GM21423 (cell line): ENCODE data around the gene ARSH.
A peak's percentile ranks its signal among the peaks of the same experiment; 100 is the strongest.
"Not testable (repeated sequence)": the region's sequence is repeated elsewhere in the genome, so short reads cannot be mapped to it uniquely, and the experiment has no call there.

Experiments used
- ATAC-seq: cut with Tn5 transposase; IDR thresholded peaks from one replicate; pipeline ENCODE4 v1.9.1; 2021; ENCODE audit warnings: mild to moderate bottlenecking, moderate library complexity; ENCODE audit not compliant: unreplicated experiment

Gene ARSH

DNA sequence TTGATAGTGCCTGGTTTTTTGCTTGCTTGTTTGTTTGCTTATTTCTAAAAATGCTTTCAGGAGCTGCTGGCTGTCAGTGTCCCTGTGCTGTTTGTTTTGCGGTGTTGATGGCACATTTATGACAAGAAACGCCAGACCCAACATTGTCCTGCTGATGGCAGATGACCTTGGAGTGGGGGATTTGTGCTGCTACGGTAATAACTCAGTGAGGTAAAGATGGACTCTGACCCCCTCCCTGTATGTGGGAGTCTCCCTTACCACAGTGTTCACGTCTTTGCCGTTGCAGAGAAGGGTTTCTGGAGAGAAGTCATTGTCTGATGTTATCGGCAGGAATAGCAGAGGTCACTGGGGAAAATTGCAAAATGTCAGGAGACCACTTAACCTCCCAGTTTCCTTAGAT, at the start of gene ARSH:
TSS of gene ARSH (plus strand) at position 52 of the 400 bp plus-strand sequence. CDS start at position 119, 67 bp downstream.
- no peak for ATAC-seq

GRCh38 chrX:2958199-2958598, 48.1 kb upstream of the ARSH start:
- no peak for ATAC-seq

DNA sequence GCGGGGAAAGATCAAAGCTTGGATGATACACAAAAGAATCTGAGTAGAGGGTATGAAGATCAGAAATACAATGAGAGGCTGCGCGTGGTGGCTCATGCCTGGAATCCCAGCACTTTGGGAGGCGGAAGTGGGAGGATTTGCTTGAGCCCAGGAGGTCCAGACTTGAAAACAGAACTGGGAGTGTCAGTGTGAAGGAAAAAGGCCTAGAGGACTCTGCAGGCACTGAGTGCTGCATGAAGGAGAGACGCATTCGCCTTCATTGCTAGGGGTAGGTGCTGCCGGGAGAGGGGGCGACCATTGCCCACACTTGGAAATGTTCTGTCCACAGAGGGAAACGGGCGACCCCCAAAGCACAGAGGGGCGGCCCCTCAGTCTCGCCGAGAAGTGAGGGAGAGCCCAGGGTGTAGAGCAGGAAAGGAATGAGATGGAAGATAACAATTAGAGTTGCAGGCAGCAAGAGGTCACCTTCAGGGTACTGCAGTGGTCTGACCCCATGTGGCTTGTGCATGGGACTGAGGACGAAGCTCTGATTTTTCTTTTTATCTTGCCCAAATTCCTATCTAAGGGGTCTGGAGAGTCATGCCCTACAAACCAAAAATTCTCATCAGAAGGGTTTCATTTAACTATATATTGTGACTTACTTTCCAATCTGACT, 45.4 kb upstream of the ARSH start:
- ATAC-seq = no peak

DNA sequence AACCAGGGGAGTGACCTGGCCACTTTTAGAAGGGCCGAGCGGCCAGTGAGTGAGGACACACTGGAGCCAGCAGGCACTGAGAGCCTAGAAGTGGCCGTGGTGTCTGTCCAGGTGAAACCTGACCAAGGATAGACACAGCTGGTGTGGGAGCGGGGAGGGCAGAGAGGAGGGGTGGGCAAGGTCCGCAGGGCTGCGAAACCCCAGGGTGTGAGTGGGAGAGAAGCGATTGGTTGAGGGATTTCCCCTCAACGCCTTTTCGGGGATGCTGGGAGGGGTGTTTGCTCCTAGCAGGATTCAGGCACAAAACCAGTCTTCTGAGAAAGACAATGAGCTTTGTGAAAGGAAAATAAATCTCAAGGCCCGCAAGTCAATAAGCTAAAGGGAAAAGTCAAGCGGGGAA, 44.0 kb upstream of the ARSH start:
- ATAC-seq = no peak

- ATAC-seq = not testable (repeated sequence)
Measured at GRCh38 chrX:2963449-2963848, 42.9 kb upstream of the ARSH start.

- not testable (repeated sequence) for ATAC-seq
Measured at GRCh38 chrX:2963992-2964794, 42.2 kb upstream of the ARSH start.

DNA sequence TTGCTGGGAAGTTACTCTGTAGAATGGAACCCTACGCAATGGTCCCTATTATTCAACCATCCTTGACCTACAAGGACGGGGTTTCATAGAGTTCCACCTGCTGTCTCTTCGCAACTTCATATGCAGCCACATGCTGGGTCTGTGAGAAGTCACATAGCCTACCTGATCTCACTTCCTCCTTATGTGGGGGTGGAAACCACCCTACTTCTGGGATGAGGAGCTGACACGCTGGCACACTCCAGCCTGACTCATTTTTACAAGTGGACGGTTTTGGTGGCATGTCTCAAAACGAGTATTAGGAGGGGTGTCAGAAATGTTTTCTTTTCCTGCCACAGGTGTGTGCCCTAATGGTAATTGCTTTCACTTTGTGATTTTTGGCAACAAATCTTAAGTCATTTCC, 40.4 kb upstream of the ARSH start:
- peak; percentile 78 for ATAC-seq

GRCh38 chrX:2967012-2967411, 39.3 kb upstream of the ARSH start:
- ATAC-seq = no peak

DNA sequence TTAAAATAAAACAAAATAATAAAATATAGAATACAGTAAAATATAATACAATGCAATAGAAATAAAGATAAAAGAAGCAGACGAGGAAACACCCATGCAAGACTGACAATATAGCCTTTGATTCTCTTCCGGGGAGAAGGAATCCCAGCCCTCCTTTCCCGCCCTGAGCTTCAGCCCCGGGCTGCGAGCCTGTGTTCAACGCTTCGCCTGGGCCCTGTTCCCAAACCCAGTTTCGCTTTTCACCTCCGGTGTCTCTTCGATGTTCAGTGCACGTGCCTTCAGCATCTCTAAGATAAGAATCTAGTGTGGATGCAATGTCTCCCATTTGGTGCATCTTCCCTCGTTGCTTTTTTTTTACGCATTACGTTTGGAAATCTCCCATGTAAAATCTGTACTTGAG, 38.8 kb upstream of the ARSH start:
- no peak for ATAC-seq

GRCh38 chrX:2967998-2968909, 38.1 kb upstream of the ARSH start:
- ATAC-seq = peak; percentile 63

DNA sequence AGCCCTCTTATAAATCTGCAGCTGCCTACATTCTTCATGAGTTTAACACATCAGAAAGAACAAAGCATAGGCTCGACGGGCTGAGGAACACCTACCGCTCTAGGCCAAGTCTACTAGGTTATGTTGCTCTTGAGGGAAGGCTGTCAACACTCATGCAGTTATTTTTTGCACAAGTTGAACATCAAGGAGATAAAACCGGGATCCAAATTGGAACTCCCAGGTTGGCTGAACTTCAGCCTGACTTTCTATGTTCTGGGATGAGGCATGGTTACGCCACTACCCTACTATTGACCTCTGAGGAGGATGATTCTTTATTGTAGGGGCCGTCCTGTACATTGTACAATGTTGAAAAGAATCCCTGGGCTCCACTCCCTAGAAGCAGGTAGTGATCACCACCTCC, 37.3 kb upstream of the ARSH start:
- ATAC-seq = no peak

GRCh38 chrX:2972391-2972790, 34.0 kb upstream of the ARSH start:
- ATAC-seq = no peak

GRCh38 chrX:2974961-2975360, 31.4 kb upstream of the ARSH start:
- ATAC-seq = no peak

DNA sequence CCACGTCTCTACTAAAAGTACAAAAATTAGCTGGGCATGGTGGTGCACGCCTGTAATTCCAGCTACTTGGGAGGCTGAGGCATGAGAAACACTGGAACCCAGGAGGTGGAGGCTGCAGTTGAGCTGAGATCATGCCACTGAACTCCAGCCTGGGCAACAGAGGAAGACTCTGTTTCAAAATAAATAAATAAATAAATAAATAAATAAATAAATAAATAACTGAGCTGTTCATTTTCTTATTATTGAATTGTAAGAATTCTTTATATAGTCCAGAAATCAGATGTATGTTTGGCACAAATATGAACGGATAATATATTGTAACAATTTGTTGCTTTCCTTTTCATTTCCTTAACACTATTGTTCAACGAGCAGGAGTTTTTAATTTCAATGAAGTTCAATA, 27.7 kb upstream of the ARSH start:
- not testable (repeated sequence) for ATAC-seq

- ATAC-seq = no peak
Measured at GRCh38 chrX:2984342-2984741, 22.0 kb upstream of the ARSH start.

GRCh38 chrX:2989565-2989964, 16.8 kb upstream of the ARSH start:
- no peak for ATAC-seq

DNA sequence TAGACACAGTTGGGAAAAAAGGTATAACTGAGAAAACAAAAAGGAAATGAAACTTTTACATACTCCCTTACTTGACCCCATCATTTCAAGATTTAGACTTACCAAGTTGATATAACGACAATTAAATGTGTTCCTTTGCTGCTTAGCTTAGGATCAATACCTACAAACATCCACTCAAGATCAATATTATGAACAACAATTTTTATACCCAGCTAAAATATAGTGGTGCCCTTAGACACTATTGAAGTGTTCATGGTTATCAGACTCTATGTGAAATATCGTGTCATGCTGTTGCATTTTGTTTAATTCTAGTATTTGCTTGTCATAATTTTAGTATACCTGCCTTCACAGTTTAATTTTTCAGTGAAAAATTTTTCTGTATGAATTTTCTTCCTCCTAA, 4.2 kb downstream of the ARSH start:
- no peak for ATAC-seq

- no peak for ATAC-seq
Measured at GRCh38 chrX:3017492-3017891, 11.1 kb downstream of the ARSH start.

GRCh38 chrX:3024176-3024575, 17.8 kb downstream of the ARSH start:
- no peak for ATAC-seq

- ATAC-seq = no peak
Measured at GRCh38 chrX:3026074-3026815, 19.9 kb downstream of the ARSH start.

DNA sequence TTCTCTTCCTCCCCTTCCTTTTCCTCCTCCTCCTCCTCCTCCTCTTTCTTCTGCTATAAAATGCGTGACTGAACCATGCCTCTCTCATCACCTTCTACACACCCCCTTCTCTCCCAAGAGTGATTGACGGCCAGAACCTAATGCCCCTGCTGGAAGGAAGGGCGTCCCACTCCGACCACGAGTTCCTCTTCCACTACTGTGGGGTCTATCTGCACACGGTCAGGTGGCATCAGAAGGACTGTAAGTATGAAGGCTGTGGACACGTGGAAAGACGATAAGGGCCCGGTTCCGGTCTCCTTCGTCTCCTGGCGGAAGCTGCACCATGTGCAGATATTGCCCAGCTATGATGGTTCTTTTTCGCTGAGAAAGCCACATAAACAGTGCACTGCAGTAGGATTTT, 22.8 kb downstream of the ARSH start:
- ATAC-seq = no peak
